ENCODE results near the gene SMIM33.

The SMIM33 gene

DNA sequence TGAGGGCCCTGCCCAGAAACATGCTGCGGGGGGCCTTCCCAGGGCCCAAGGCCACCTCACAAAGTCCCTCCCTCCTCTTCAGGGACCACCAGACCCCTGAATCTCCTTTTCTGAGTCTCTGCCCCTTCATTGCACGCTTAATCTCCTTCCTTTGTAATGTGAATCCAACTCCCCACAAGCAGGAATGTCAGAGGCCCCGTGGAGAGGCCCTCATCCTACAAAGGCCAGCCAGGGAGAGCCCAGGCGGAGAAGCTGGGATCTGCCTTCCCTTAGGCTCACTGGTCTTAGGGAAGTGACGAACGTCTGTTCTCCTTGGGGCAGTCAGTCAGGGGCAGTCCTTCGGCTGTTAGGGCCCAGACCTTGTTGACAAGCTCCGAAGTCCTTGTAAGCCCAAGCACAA, 2.3 kb downstream of the SMIM33 start:
- TF ChIP-seq EZH2phosphoT487 (IDR thresholded peaks at IDR 0.05; ENCODE audit: borderline replicate concordance) (no peak), CTCF (conservative IDR thresholded peaks at IDR 0.05; ENCODE audit: low read length) (no peak)
- Histone ChIP-seq H3K4me2 (ENCODE audit: low read depth, low read length, poor library complexity, severe bottlenecking) (peak overlapping the region; percentile 87), H3K36me3 (ENCODE audit: insufficient read depth, low read length) (peaks cover 14% of the 10 kb centered on the region; the same call in 1 of the 2 replicates), H3K9me3 (ENCODE audit: insufficient read depth, low read depth, low read length) (no peaks in the 10 kb centered on the region), H3K9me2 (replicated peaks; ENCODE audit: low read depth, low read length) (no peaks in the 10 kb centered on the region), H3K4me1 (ENCODE audit: insufficient read depth, low read length, poor library complexity, severe bottlenecking) (peaks cover 84% of the 10 kb centered on the region), H3K79me2 (ENCODE audit: insufficient read depth, low read length) (peaks cover 62% of the 10 kb centered on the region), H3K27me3 (ENCODE audit: insufficient read depth, low read length, poor library complexity, severe bottlenecking) (no peaks in the 10 kb centered on the region), H3K4me3 (ENCODE audit: low read length, poor library complexity, severe bottlenecking) (peak overlapping the region; percentile 28), H4K20me1 (ENCODE audit: insufficient read depth, low read length, poor library complexity, severe bottlenecking) (peaks cover 3% of the 10 kb centered on the region), H3F3A (ENCODE audit: low read depth) (no peaks in the 10 kb centered on the region), H2AFZ (ENCODE audit: low read length) (no peak overlapping the region), H3K9ac (ENCODE audit: low read depth, low read length, poor library complexity, severe bottlenecking) (peak overlapping the region; percentile 95)

DNA sequence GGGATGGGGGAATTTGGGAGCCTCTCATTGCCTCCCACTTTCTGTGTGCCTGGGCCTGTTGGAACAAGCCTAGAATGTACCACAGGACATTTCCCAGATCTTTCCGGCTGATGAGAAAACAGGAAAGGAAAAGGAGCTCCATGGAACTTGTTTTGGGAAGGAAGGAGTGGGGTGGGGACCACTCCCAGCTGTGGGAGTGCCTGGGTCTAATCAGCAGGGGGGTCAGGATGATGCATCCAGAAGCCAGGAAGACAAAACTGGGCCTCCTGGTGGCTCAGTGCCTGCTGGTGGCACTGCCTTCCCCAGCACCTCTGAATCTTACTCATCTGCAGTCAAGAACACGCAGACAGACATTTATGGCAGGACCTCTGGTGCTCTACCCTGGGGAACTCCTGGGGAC, 2.8 kb downstream of the SMIM33 start:
- Histone ChIP-seq H4K20me1 (ENCODE audit: insufficient read depth, low read length, poor library complexity, severe bottlenecking) (peaks cover 8% of the 10 kb centered on the region), H3K9me2 (replicated peaks; ENCODE audit: low read depth, low read length) (no peaks in the 10 kb centered on the region), H3K9ac (ENCODE audit: low read depth, low read length, poor library complexity, severe bottlenecking) (peak overlapping the region; percentile 95), H3K36me3 (ENCODE audit: insufficient read depth, low read length) (peaks cover 16% of the 10 kb centered on the region; the same call in 1 of the 2 replicates), H3F3A (ENCODE audit: low read depth) (no peaks in the 10 kb centered on the region), H3K79me2 (ENCODE audit: insufficient read depth, low read length) (peaks cover 66% of the 10 kb centered on the region), H3K4me1 (ENCODE audit: insufficient read depth, low read length, poor library complexity, severe bottlenecking) (peaks cover 84% of the 10 kb centered on the region), H3K4me3 (ENCODE audit: low read length, poor library complexity, severe bottlenecking) (peak overlapping the region; percentile 28), H3K27me3 (ENCODE audit: insufficient read depth, low read length, poor library complexity, severe bottlenecking) (no peaks in the 10 kb centered on the region), H3K4me2 (ENCODE audit: low read depth, low read length, poor library complexity, severe bottlenecking) (peak overlapping the region; percentile 87), H3K9me3 (ENCODE audit: insufficient read depth, low read depth, low read length) (no peaks in the 10 kb centered on the region), H2AFZ (ENCODE audit: low read length) (no peak overlapping the region)
- TF ChIP-seq EZH2phosphoT487 (IDR thresholded peaks at IDR 0.05; ENCODE audit: borderline replicate concordance) (no peak), CTCF (conservative IDR thresholded peaks at IDR 0.05; ENCODE audit: low read length) (0 out of 2 replicates have a peak, but pooled peaks have one; percentile 17)

GRCh38 chr5:139474890-139475791, 4.3 kb downstream of the SMIM33 start:
- H3K9me3 ChIP-seq (ENCODE audit: insufficient read depth, low read depth, low read length) = no peaks in the 10 kb centered on the region
- H3K4me1 ChIP-seq (ENCODE audit: insufficient read depth, low read length, poor library complexity, severe bottlenecking) = peaks cover 88% of the 10 kb centered on the region
- H3F3A ChIP-seq (ENCODE audit: low read depth) = no peaks in the 10 kb centered on the region
- peak overlapping the region; percentile 87 for H3K4me2 ChIP-seq (ENCODE audit: low read depth, low read length, poor library complexity, severe bottlenecking)
- H3K9ac ChIP-seq (ENCODE audit: low read depth, low read length, poor library complexity, severe bottlenecking) = peak overlapping the region; percentile 95
- TF ChIP-seq CTCF (conservative IDR thresholded peaks at IDR 0.05; ENCODE audit: low read length) = no peak
- no peak for TF ChIP-seq EZH2phosphoT487 (IDR thresholded peaks at IDR 0.05; ENCODE audit: borderline replicate concordance)
- H3K36me3 ChIP-seq (ENCODE audit: insufficient read depth, low read length) = peaks cover 16% of the 10 kb centered on the region; the same call in 1 of the 2 replicates
- peak overlapping the region; percentile 64 for H3K4me3 ChIP-seq (ENCODE audit: low read length, poor library complexity, severe bottlenecking)
- H3K79me2 ChIP-seq (ENCODE audit: insufficient read depth, low read length) = peaks cover 82% of the 10 kb centered on the region
- H4K20me1 ChIP-seq (ENCODE audit: insufficient read depth, low read length, poor library complexity, severe bottlenecking) = peaks cover 11% of the 10 kb centered on the region
- no peaks in the 10 kb centered on the region for H3K9me2 ChIP-seq (replicated peaks; ENCODE audit: low read depth, low read length)
- no peak overlapping the region for H2AFZ ChIP-seq (ENCODE audit: low read length)
- H3K27me3 ChIP-seq (ENCODE audit: insufficient read depth, low read length, poor library complexity, severe bottlenecking) = no peaks in the 10 kb centered on the region

All from Loucy (cell line).